ENCODE data around the gene ERBB2.

- TF ChIP-seq POLR2A (IDR thresholded peaks at IDR 0.05) (no peak), CTCF (IDR thresholded peaks at IDR 0.05) (no peak), POLR2AphosphoS5 (IDR thresholded peaks at IDR 0.05) (no peak), EP300 (IDR thresholded peaks at IDR 0.05) (no peak)
Measured at GRCh38 chr17:39688945-39689344, 10.9 kb upstream of the ERBB2 start.

Measured in upper lobe of left lung (tissue), 4 donors.